ENCODE measurements around the gene ITFG1.

DNA sequence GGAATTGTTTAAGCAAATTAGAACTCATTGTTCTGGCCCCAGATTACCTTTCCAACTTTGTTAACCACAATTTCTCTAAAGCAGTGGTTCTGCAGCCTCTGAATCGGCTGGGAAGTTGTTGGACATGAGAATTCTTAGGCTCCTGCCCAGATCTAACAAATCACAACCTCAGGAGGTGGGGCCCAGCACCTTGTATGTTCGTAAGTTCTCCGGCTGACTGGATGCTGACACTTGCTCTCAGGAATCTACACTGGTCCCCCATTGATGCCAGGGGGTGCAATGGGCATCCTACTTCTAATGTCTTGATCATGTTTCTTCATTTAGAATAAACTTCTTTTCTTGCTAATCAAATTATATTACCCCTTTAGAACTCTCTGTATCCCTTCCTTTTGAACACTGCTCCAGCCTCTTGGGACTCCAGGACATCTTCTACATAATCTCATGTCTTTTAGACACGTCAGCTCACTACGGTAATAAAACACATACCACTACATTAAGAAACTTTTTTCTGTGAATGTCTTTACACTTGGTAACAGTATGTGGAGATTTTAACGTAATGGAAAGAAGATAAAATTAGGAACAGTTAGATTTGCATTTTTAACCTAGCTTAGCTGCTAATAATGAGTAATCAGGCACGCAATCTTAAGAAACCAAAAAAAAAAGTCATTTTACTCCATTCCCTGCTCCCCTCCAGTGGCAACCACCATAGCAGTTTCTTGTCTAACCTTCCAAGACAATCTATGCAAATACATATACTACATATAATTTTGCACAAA, 143.2 kb downstream of the ITFG1 start:
- TF ChIP-seq, protein P1, sequence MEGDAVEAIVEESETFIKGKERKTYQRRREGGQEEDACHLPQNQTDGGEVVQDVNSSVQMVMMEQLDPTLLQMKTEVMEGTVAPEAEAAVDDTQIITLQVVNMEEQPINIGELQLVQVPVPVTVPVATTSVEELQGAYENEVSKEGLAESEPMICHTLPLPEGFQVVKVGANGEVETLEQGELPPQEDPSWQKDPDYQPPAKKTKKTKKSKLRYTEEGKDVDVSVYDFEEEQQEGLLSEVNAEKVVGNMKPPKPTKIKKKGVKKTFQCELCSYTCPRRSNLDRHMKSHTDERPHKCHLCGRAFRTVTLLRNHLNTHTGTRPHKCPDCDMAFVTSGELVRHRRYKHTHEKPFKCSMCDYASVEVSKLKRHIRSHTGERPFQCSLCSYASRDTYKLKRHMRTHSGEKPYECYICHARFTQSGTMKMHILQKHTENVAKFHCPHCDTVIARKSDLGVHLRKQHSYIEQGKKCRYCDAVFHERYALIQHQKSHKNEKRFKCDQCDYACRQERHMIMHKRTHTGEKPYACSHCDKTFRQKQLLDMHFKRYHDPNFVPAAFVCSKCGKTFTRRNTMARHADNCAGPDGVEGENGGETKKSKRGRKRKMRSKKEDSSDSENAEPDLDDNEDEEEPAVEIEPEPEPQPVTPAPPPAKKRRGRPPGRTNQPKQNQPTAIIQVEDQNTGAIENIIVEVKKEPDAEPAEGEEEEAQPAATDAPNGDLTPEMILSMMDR (IDR thresholded peaks at IDR 0.05), result no peak
- TF ChIP-seq POLR2A (IDR thresholded peaks at IDR 0.05), result no peak

All from testis (tissue), 2 donors.